CD4-positive, alpha-beta T cell treated with Interleukin-6 at 100 ng/mL for 8 hours (primary cell): ENCODE results near the gene RLF.

Source experiments
- DNase-seq: peaks from one replicate; pipeline ENCODE4 v3.0.0-alpha.2; 2020; ENCODE audit warnings: mixed read lengths, low spot score

Gene RLF

GRCh38 chr1:40161125-40161887 lies at the start of gene RLF:
TSS of gene RLF (plus strand) at chr1:40161387. CDS start at chr1:40161400, 13 bp downstream.
- peak; percentile 91 for DNase-seq

GRCh38 chr1:40114400-40114799 lies 46.8 kb upstream of the RLF start:
- DNase-seq: no peak

GRCh38 chr1:40120128-40120527 lies 41.1 kb upstream of the RLF start:
- no peak for DNase-seq

GRCh38 chr1:40122855-40123254 lies 38.3 kb upstream of the RLF start:
- no peak for DNase-seq

GRCh38 chr1:40130892-40131291 lies 30.3 kb upstream of the RLF start:
- no peak for DNase-seq

GRCh38 chr1:40132383-40133311 lies 28.5 kb upstream of the RLF start:
- no peak for DNase-seq

GRCh38 chr1:40133312-40133665 lies 27.9 kb upstream of the RLF start:
- DNase-seq: no peak

GRCh38 chr1:40133839-40134238 lies 27.3 kb upstream of the RLF start:
- DNase-seq: no peak

- no peak for DNase-seq
These were observed 20.8 kb upstream of the RLF start for GRCh38 chr1:40140211-40140973.

- no peak for DNase-seq
These were observed 19.2 kb upstream of the RLF start for GRCh38 chr1:40141878-40142535.

GRCh38 chr1:40143891-40144575 lies 17.2 kb upstream of the RLF start:
- peak; percentile 68 for DNase-seq

GRCh38 chr1:40151457-40152079 lies 9.6 kb upstream of the RLF start:
- no peak for DNase-seq

- peak; percentile 54 for DNase-seq
These were observed 8.0 kb upstream of the RLF start for GRCh38 chr1:40153073-40153770.

- DNase-seq: no peak
These were observed 6.1 kb upstream of the RLF start for GRCh38 chr1:40155135-40155534.

- no peak for DNase-seq
These were observed 5.3 kb upstream of the RLF start for GRCh38 chr1:40155910-40156309.

- DNase-seq: no peak
These were observed 422 bp upstream of the RLF start for GRCh38 chr1:40160806-40161124.

- DNase-seq: peak; percentile 3
These were observed 756 bp downstream of the RLF start for GRCh38 chr1:40161888-40162397.

GRCh38 chr1:40162753-40163441 lies 1.7 kb downstream of the RLF start:
- DNase-seq: no peak

GRCh38 chr1:40167317-40167716 lies 6.1 kb downstream of the RLF start:
- no peak for DNase-seq

GRCh38 chr1:40171036-40171435 lies 9.8 kb downstream of the RLF start:
- no peak for DNase-seq
